Trophoblast cell (in vitro differentiated cells and primary cell): ENCODE results near the gene SOX14.
A peak's percentile ranks its signal among the peaks of the same experiment; 100 is the strongest.

ENCODE experiments used
- DNase-seq, 2 donors: peaks; one replicate each; pipeline ENCODE4 v3.0.0-alpha.2; 2016
- H2AFZ ChIP-seq: 2 replicates; pipeline ENCODE4 v1.6.1; 2013; ENCODE audit warnings: low read length, moderate library complexity, mild to moderate bottlenecking; ENCODE audit not compliant: insufficient read depth, poor library complexity
- H2AK5ac ChIP-seq: 2 replicates; pipeline ENCODE4 v1.6.1; 2013; ENCODE audit warnings: mild to moderate bottlenecking, low read length
- H2BK120ac ChIP-seq: 2 replicates; pipeline ENCODE4 v1.6.1; 2013; ENCODE audit warnings: low read length, mild to moderate bottlenecking, moderate library complexity; ENCODE audit not compliant: insufficient read depth, poor library complexity
- H2BK12ac ChIP-seq: 2 replicates; pipeline ENCODE4 v1.6.1; 2013; ENCODE audit warnings: mild to moderate bottlenecking, low read length, moderate library complexity
- H2BK5ac ChIP-seq: 2 replicates; pipeline ENCODE4 v1.6.1; 2013; ENCODE audit warnings: low read length, low read depth, moderate library complexity, mild to moderate bottlenecking; ENCODE audit not compliant: poor library complexity
- H3K14ac ChIP-seq: 2 replicates; pipeline ENCODE4 v1.6.1; 2013; ENCODE audit warnings: mild to moderate bottlenecking, low read length
- H3K18ac ChIP-seq: 2 replicates; pipeline ENCODE4 v1.6.1; 2013; ENCODE audit warnings: mild to moderate bottlenecking, low read length
- H3K23ac ChIP-seq: 2 replicates; pipeline ENCODE4 v1.6.1; 2013; ENCODE audit warnings: low read length
- H3K27ac ChIP-seq: 2 replicates; pipeline ENCODE4 v1.5.1; 2013; ENCODE audit warnings: low read depth, mild to moderate bottlenecking, inconsistent platforms, low read length, moderate library complexity
- H3K27me3 ChIP-seq: 2 replicates; pipeline ENCODE4 v1.6.1; 2013; ENCODE audit warnings: inconsistent platforms, mild to moderate bottlenecking, low read length, moderate library complexity; ENCODE audit not compliant: insufficient read depth
- H3K36me3 ChIP-seq, 2 experiments: 1 replicate in 1 of 2; 2 replicates in 1 of 2; pipeline ENCODE4 v1.6.1; 2013; ENCODE audit warnings: low read length in 2 of 2, mild to moderate bottlenecking in 2 of 2, moderate library complexity in 1 of 2; ENCODE audit not compliant: insufficient read depth in 2 of 2, control insufficient read depth in 1 of 2
- H3K4ac ChIP-seq: 2 replicates; pipeline ENCODE4 v1.6.1; 2013; ENCODE audit warnings: low read depth, mild to moderate bottlenecking, low read length, moderate library complexity
- H3K4me1 ChIP-seq, 2 experiments: 1 replicate in 1 of 2; 2 replicates in 1 of 2; pipeline ENCODE4 v1.6.1; 2013; ENCODE audit warnings: low read length in 2 of 2, mild to moderate bottlenecking in 2 of 2, moderate library complexity in 1 of 2; ENCODE audit not compliant: insufficient read depth in 2 of 2, control insufficient read depth in 1 of 2
- H3K4me2 ChIP-seq: 2 replicates; pipeline ENCODE4 v1.6.1; 2013; ENCODE audit warnings: inconsistent platforms, mild to moderate bottlenecking, low read length, moderate library complexity
- H3K4me3 ChIP-seq: 2 replicates; pipeline ENCODE4 v1.5.1; 2013; ENCODE audit warnings: mild to moderate bottlenecking, low read depth, low read length, inconsistent platforms
- H3K79me1 ChIP-seq: one replicate; pipeline ENCODE4 v1.6.1; 2013; ENCODE audit warnings: low read length
- H3K79me2 ChIP-seq: 2 replicates; pipeline ENCODE4 v1.6.1; 2013; ENCODE audit warnings: low read length, mild to moderate bottlenecking; ENCODE audit not compliant: control insufficient read depth, insufficient read depth, poor library complexity
- H3K9ac ChIP-seq: 2 replicates; pipeline ENCODE4 v1.6.1; 2013; ENCODE audit warnings: mild to moderate bottlenecking, low read length
- H3K9me3 ChIP-seq: 2 replicates; pipeline ENCODE4 v1.6.1; 2013; ENCODE audit warnings: low read depth, mild to moderate bottlenecking, control low read depth, inconsistent platforms, low read length; ENCODE audit not compliant: insufficient read depth
- H4K12ac ChIP-seq: 2 replicates; pipeline ENCODE4 v1.6.1; 2013; ENCODE audit warnings: low read depth, mild to moderate bottlenecking, low read length, moderate library complexity
- H4K8ac ChIP-seq: 2 replicates; pipeline ENCODE4 v1.6.1; 2013; ENCODE audit warnings: low read depth, mild to moderate bottlenecking, low read length, moderate library complexity
- H4K91ac ChIP-seq: one replicate; pipeline ENCODE4 v1.6.1; 2013; ENCODE audit warnings: low read depth, mild to moderate bottlenecking, low read length, moderate library complexity
- WGBS: extraction: QIAGEN DNeasy Blood & Tissue Kit; methylation state at CpG from one replicate; pipeline ENCODE4 v1.1.7; 2013; ENCODE audit warnings: missing lambda C conversion rate; ENCODE audit not compliant: insufficient read length, insufficient coverage; ENCODE audit errors: extremely low coverage; 5-methylcytosine and 5-hydroxymethylcytosine counted together

Gene SOX14

DNA sequence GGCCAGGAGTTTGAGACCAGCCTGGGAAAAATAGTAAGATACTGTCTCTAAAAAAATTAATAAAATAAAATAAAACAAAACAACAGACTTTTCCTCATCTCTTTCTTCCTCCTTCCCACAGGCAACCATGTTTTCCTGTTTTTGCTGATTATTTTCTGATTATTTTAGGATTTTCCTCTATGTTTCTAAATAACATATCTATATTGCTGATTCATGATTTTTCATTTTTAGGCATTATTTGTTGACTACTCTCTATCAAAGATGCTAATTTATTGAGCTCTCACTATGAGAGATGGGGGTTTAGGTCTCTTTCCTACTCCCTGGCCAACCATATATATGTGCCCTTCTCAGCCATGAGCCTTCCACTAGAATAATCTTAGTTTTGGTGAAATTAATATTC lies 45.4 kb downstream of the SOX14 start:
- Histone ChIP-seq H4K8ac (no peak overlapping the region), H2AFZ (no peak overlapping the region), H3K4me1 (peaks cover 0 to 2% of the 10 kb centered on the region in 2 experiments), H3K9me3 (no peaks in the 10 kb centered on the region), H3K9ac (no peak overlapping the region), H4K12ac (no peak overlapping the region), H2BK12ac (no peak overlapping the region), H2BK5ac (no peak overlapping the region), H3K36me3 (no peaks in the 10 kb centered on the region), H3K27ac (no peak overlapping the region), H3K4me3 (no peak overlapping the region), H3K27me3 (no peaks in the 10 kb centered on the region), H3K79me1 (no peaks in the 10 kb centered on the region), H2AK5ac (no peak overlapping the region), H3K18ac (no peak overlapping the region), H3K4ac (no peak overlapping the region), H3K14ac (no peak overlapping the region), H3K79me2 (no peaks in the 10 kb centered on the region), H4K91ac (no peak overlapping the region), H3K23ac (no peak overlapping the region), H3K4me2 (no peak overlapping the region), H2BK120ac (no peak overlapping the region)
- DNase-seq, result no peak

GRCh38 chr3:137812023-137812422 lies 47.9 kb downstream of the SOX14 start:
- Histone ChIP-seq H3K27ac (no peak overlapping the region), H3K4ac (no peak overlapping the region), H3K79me2 (no peaks in the 10 kb centered on the region), H2BK5ac (no peak overlapping the region), H4K8ac (peak overlapping the region; percentile 58), H3K9me3 (no peaks in the 10 kb centered on the region), H3K36me3 (no peaks in the 10 kb centered on the region), H3K4me3 (no peak overlapping the region), H3K79me1 (no peaks in the 10 kb centered on the region), H3K4me2 (no peak overlapping the region), H3K9ac (no peak overlapping the region), H3K18ac (no peak overlapping the region), H2AFZ (no peak overlapping the region), H3K4me1 (peaks cover 0 to 2% of the 10 kb centered on the region in 2 experiments), H4K12ac (no peak overlapping the region), H2BK12ac (no peak overlapping the region), H4K91ac (no peak overlapping the region), H3K23ac (no peak overlapping the region), H2AK5ac (no peak overlapping the region), H3K14ac (no peak overlapping the region), H2BK120ac (no peak overlapping the region), H3K27me3 (no peaks in the 10 kb centered on the region)
- WGBS, result no CpG with 5 or more reads among the region's 4 CpGs
- no peak for DNase-seq

DNA sequence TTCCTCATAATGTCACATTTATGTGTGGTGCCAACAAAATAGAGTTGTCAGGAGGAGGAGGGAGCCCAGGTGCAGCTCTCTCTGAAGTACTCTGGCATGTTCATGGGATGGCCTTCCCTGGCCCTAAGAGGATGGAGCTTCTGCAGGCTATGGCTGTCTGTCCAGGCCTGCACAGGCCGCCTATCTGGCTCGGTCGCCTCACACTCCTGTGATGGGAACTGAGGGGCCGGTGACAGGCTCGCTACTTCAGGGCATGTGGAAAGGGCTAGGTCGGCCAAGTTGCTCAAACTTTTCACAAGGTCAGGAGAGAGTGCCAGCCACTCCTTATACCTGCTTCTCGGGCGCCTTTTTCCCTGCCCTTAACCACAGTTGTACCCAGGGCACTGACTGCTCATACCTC lies 51.1 kb downstream of the SOX14 start:
- no peaks in the 10 kb centered on the region for H3K79me1 ChIP-seq
- no peak for DNase-seq
- no peak overlapping the region for H3K4me2 ChIP-seq
- H3K4me1 ChIP-seq, result peaks cover 0 to under 1% of the 10 kb centered on the region in 2 experiments
- no peak overlapping the region for H2BK5ac ChIP-seq
- H3K27me3 ChIP-seq, result no peaks in the 10 kb centered on the region
- no peak overlapping the region for H2AK5ac ChIP-seq
- WGBS, result no CpG with 5 or more reads among the region's 8 CpGs
- H3K23ac ChIP-seq, result no peak overlapping the region
- no peak overlapping the region for H4K8ac ChIP-seq
- no peak overlapping the region for H3K27ac ChIP-seq
- H3K9ac ChIP-seq, result no peak overlapping the region
- H3K4ac ChIP-seq, result no peak overlapping the region
- no peaks in the 10 kb centered on the region for H3K36me3 ChIP-seq
- H3K14ac ChIP-seq, result no peak overlapping the region
- peak overlapping the region; percentile 50 for H2BK12ac ChIP-seq
- H4K91ac ChIP-seq, result no peak overlapping the region
- H3K79me2 ChIP-seq, result no peaks in the 10 kb centered on the region
- no peak overlapping the region for H2AFZ ChIP-seq
- no peaks in the 10 kb centered on the region for H3K9me3 ChIP-seq
- no peak overlapping the region for H3K4me3 ChIP-seq
- H3K18ac ChIP-seq, result no peak overlapping the region
- no peak overlapping the region for H4K12ac ChIP-seq
- peak overlapping the region; percentile 53 for H2BK120ac ChIP-seq
